ENCODE results near the gene ERG28.
"Not testable (repeated sequence)": the region's sequence is repeated elsewhere in the genome, so short reads cannot be mapped to it uniquely, and the experiment has no call there.

ERG28 gene

GRCh38 chr14:75602503-75602902 lies 58.2 kb downstream of the ERG28 start:
- no peak for ATAC-seq
- no peak for TF ChIP-seq TCF4 (CRISPR knock-in tag; IDR thresholded peaks at IDR 0.05; ENCODE audit: borderline replicate concordance)

GRCh38 chr14:75601061-75601460 lies 59.6 kb downstream of the ERG28 start:
- ATAC-seq: not testable (repeated sequence)

DNA sequence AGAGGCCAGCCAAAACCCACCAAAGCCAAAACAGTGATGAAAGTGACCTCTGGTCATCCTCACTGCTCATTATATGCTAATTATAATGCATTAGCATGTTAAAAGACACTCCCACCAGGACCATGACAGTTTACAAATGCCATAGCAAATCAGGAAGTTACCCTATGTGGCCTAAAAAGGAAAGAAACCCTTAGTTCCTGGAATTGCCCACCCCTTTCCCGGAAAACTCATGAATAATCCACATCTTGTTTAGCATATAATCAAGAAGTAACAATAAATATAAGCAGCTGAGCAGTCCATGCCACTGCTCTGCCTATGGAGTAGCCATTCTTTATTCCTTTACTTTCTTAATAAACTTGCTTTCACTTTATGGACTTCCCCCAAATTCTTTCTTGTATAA lies 60.6 kb downstream of the ERG28 start:
- not testable (repeated sequence) for ATAC-seq

Measured in SK-N-SH treated with all-trans-retinoic acid at 6 μM for 48 hours (cell line).